NCI-H146 (cell line): Measurements from ENCODE around the gene ASIC2.

Experiments used
- DNase-seq: peaks from one replicate; lab custom pipeline; 2025; lab: John Stamatoyannopoulos, UW

The ASIC2 gene

DNA sequence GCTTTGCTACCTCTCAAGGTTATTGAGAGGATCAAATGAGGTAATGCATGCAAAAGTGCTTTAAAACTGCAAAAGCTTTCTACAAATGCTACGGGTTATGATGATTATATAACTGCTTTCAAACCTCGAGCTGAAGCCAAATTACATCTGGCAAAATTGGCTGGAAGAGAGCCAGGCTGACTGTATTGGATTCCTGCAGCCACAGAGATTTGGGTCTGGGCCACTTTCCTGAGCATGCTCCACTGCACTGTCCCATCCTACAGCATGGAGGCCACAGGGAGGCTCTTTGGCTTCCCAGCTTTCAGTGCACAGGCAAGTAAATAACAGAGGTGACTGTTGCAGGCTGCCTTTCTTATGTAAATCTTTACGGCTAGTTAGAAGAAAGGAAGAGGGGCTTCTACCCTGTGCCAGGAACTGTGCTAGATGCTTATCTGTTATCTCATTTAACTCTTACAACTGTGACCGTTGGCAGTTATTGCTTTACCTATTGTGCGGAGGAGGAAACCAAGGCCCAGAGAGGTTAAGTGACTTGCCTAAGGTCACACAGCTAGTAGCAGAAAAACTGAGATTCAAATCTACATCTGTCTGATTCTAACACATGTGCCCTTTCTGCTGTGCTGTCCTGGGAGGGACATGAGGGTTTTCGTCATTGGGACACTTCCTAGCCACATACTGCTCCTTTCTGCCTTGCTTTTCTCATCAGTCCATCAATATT lies 179.7 kb downstream of the ASIC2 start:
- no peak for DNase-seq

DNA sequence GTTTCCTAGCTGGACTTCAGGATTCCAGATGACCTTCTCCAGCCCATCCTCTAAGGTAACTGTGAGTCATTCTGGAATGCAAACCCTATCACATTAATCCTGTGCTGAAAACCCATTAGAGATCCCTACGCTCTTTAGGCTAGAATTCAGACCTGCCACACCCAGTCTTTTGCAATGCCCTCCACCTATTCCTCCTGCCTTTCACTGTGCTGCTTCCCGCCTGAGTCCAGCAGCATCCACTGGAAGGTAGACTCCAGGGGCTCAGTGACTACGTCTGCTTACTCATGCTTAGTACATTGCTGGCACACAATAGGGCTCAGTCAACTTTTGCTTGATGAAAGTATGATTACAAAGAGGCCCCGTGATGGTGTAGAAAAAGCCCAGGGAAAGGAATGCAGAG lies 180.3 kb downstream of the ASIC2 start:
- no peak for DNase-seq

GRCh38 chr17:33109336-33110072 lies 183.6 kb downstream of the ASIC2 start:
- no peak for DNase-seq

DNA sequence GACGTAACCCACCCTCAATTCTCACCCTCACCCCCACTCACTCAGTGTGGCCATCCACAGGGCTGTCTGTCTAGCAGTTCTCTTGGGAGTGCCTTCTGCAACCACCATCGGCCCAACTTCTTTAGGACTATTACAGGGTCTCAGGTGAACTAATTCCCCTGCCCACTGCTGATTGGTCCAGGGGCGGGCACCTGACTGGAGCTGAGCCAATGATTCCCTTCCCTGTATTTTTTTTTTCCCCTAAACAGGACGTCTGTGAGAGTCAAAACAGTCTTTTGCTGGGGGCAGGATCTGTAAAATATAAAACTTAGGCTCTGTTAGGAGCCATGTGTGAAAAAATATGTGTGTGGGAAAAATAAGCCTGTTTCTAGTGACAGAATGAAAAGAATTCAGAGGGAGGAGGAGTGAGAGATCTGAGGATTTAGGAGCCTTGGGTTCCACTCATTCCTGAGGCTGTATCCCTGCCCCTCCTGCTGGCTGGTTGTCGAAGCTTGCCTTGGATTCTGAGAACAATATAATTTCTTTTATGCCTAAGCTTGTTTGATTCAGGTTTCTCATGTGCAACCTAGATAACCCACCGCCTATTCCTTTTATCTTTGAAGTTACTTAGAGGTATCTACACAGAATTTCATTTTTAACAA lies 186.4 kb downstream of the ASIC2 start:
- no peak for DNase-seq

DNA sequence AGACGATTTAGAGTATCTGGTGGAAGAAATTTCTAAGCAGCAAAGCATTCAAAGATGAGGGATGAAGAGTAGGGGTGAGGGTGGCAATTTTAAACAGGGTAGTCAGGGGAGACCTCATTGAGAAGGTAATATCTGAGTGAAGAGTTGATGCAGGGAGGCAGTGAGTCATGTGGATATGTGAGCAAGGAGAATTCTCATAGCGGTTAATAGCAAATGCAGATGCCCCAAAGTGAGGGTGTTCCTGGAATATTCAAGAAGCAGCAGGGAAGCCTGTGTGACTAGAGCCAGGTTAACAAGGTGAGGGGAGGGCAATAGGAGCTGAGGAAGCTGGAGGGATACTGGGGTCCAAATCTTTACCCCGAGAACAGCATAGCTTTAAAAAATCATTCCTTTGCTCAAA lies 187.2 kb downstream of the ASIC2 start:
- no peak for DNase-seq

DNA sequence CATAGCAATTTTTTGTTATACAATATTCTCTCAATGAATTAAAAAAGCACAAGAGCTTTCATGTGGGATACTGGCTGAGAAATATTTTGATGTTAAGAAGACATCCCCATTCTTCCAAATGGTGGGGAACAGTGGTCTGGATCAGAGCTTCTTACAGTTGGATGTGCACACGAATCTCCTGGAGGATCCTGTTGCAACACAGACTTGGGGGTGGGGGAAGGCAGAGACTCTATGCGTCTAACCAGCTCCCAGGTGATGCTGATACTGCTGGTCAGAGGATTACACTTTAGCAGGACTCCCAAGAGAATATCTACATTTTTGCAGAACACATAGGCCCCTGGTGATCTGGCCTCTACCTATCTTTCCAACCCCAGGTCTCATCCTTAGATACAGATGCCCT lies 193.2 kb downstream of the ASIC2 start:
- DNase-seq = no peak

GRCh38 chr17:33099252-33099651 lies 193.8 kb downstream of the ASIC2 start:
- no peak for DNase-seq

DNA sequence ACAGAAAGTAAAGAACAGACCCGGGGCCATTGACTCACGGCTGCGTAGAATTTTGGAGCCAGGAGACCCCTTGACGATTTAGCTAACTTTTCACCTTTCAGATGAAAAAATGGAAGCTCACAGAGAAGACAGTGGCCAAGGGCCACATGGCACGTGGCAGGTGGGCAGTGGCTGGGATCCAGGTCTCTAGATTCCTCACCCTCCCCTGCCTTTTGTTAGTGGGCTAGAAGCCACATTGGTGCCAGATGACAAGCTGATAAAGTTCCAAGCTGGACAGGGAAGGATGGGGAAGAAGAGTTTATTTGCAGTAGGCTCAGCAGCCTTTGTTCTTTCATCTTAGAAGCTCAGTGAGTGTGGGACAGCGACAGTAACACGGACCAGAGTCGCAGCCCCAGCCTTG lies 195.7 kb downstream of the ASIC2 start:
- no peak for DNase-seq

DNA sequence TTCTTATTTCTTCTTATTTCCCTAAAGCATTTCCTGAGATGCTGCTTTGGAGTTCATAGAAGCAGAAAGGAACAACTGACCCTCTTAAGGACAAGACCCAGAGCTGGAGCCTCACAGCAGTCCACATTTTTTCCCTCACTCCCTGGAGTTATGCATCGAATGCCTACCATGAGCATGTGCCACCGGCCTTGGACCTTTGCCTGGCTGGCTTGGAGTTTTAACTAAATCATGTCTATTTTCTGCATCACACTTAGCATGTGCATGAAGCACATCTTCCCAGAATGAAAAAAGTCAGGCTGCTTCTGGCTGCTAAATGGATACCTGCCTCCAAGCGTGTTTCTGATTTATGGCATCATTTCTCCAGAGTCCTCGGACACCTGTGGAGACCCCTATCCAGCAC lies 196.9 kb downstream of the ASIC2 start:
- DNase-seq = no peak

- no peak for DNase-seq
Observed at GRCh38 chr17:33091271-33091670, 201.8 kb downstream of the ASIC2 start.

DNA sequence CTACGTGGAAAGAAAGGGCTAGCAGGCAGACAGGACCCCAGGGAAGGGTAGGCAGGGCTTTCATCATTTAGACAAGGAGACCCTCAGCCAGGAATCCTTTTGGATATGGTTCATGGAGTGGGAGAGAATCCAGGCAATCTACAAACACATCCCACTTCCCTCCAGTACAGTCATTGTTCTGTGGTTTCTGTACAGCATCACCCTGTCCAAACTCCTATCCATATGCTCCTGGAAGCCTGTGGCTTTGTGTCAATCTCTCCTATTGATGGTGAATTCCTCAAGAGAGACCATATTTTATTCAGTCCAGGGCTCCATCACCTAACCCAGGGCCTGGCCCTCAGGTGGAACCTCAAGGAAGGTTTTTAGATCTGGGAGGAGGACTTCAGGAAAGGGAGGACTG lies 202.3 kb downstream of the ASIC2 start:
- no peak for DNase-seq

DNA sequence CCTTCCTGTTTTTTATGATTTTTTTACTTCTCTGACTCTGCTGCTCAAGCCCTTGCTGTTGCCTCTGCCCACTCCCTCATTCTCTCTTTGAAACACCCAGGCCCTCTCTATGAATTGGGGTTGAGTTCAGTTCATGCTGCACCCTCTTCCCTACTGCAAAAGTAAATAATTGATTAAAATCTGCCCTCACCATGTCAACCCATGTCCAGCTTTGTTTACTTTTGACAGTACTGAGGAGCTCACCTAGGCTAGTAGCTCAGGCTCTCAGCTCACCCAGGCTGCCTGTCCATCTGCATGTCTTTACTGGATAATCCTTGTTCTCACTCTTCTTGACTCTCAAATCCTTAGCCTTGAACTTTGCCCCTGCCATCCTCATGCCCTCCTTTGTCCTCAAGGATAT lies 206.2 kb downstream of the ASIC2 start:
- DNase-seq = no peak

DNA sequence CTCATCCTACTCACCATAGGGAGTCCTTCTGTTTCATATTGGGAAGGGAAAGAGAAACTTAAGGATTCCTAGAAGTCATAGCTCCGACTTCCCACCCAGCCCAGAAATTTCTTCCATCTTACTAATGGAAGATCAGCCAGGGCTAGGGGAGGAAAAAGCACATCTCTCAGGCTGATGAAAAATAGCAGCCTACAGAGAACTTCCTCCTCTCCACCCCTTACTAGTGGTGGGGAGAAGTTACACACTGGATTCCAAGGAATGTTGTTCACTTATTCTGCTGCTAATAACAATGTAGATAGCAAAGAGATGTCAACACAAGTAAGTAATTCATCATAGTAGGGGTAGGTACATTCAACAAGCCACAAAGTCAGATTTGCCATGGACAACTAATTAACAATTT lies 207.1 kb downstream of the ASIC2 start:
- DNase-seq = no peak

- no peak for DNase-seq
Observed at GRCh38 chr17:33085256-33085655, 207.8 kb downstream of the ASIC2 start.

DNA sequence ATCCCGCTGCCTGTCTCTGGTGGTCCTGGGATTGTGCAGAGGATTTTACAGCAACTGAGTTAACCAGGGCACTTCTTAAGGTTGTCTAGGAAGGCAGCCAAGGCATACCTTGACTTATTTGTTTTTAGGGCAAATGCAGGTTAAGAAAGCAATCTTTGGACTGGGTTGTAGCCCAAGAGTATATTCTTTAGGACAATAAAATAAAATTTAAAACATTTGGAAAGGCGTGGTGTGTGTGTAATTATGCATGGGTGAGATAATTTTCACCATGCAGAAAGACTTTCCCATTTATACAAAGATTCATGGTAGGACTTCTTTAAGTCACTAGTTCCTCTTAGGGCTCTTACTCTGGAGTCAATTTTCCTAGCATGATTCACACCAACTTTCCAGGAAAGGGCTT lies 208.3 kb downstream of the ASIC2 start:
- no peak for DNase-seq

- no peak for DNase-seq
Observed at GRCh38 chr17:33082529-33083173, 210.4 kb downstream of the ASIC2 start.

DNA sequence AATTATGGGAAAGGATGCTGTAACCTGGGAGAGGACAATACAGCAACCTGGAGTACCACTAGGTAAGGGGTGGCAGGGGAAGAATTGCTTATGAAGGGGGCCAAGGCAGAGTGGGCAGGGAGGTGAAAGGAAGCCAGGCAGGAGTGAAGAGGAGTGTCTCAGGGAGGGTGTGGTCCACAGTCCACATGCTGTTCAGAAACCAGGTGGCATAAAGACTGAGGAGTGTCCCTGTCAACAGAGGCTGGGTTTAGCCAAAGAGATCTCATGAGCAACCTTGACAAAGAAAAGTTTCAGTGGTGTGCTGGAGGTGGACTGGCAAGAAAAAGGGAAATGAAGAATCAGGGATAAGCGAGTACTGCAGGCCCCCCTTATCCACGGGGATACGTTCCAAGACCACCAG lies 213.0 kb downstream of the ASIC2 start:
- DNase-seq = no peak

DNA sequence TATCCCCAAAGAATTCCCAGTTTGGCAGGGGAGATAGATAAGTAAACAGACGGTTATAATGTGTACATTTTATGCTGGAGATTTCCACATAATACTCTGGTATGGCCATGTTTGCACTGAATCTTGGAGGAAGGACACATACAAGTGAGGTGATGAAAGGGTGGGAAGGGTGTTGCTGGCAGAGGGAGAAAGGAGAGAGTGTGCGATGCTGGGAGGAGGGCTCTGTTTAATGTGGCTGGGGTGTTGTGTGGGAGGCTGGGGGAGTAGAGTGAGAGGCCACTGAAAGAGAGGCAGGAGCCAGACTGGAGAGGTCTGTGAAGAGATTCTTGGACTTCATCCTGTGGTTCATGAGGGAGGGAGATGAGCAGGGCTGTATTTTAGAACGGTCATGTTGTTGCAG lies 213.9 kb downstream of the ASIC2 start:
- DNase-seq = no peak

GRCh38 chr17:33076979-33077378 lies 216.1 kb downstream of the ASIC2 start:
- DNase-seq = no peak

DNA sequence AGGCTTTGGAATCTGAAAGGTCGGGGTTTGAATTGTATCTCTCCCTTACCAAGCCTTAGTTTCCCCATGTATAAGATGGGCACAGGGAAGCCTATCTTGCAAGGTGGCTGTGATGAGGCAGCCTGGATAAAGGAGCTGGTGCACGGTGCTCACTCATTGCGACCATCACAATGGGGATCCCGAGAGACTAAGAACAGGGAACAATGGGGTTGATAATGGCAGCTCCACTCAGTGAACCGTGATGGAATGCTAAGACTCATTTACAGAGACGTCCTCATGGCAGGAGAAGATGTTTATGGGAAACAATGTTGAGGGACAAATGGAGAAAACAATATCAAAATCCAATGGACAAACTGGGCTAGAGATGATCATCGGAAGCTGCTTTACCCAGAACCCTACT lies 219.7 kb downstream of the ASIC2 start:
- DNase-seq = no peak

DNA sequence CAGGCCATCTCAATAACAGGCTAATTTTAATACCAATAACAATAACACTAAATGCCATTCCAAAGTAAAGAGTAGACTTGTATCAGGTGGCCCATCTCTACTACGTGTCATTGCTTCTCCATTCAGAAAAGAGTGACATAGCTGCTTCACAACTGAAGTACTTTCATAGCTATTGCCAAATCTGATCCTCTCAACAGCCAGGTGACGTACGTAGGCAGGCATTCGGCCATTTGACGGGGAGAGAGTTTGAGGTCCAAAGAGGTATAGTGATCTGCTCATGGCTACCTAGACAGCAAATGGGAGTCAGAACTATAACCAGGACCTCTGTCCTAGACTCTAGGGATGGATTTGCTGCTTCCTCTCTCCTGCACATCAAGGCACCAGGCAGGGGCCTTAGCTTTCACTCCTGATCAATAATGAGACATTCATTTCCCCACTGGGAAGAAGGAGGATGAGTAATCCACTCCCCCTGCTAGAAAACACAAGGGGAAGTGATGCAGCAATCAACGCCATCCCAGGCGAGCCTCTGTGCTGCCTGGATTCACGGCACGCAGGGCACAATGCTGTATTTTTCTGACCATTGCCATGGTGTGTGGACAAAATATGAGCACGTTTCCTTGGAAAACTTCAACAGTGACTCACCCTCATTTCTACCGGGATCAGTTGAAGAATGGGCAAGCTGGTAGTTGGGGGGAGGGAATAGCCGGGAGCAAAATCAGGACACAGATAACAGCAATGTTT lies 220.5 kb downstream of the ASIC2 start:
- no peak for DNase-seq

- no peak for DNase-seq
Observed at GRCh38 chr17:33071656-33072055, 221.4 kb downstream of the ASIC2 start.
